Naive B cell (primary cell): ENCODE data around the gene SEL1L2. TPM values are rescaled to one million over a fixed set of nuclear protein-coding genes. Genes with fewer than 3 reads are reported as not detected.
A peak's percentile ranks its signal among the peaks of the same experiment; 100 is the strongest.
"Not testable (repeated sequence)": the region's sequence is repeated elsewhere in the genome, so short reads cannot be mapped to it uniquely, and the experiment has no call there.

Experiments
- ATAC-seq, 2 donors: fragments of 150-1000 bp; cut with Tn5 transposase; 2 replicates each; pipeline ENCODE4 v1.10.0; 2021; ENCODE audit warnings: low read depth in 2 of 2, mild to moderate bottlenecking in 2 of 2, moderate library complexity in 2 of 2
- DNase-seq: peaks from one replicate; pipeline ENCODE4 v3.0.0; 2022
- H3K27ac Mint-ChIP-seq, 6 donors: one replicate each; pipeline ENCODE4 v1.8.0; 2020 to 2022; ENCODE audit warnings: mild to moderate bottlenecking in 6 of 6, mixed read lengths in 6 of 6, moderate library complexity in 5 of 6, inconsistent platforms in 2 of 6
- H3K27me3 Mint-ChIP-seq, 3 donors: one replicate each; pipeline ENCODE4 v1.8.0; 2021 to 2022; ENCODE audit warnings: mixed read lengths in 3 of 3, mild to moderate bottlenecking in 1 of 3
- H3K36me3 Mint-ChIP-seq, 2 donors: one replicate each; pipeline ENCODE4 v1.8.0; 2020 to 2022; ENCODE audit warnings: mixed read lengths in 2 of 2, inconsistent platforms in 1 of 2, mild to moderate bottlenecking in 1 of 2
- H3K4me1 Mint-ChIP-seq, 3 donors: one replicate each; pipeline ENCODE4 v1.8.0; 2020 to 2022; ENCODE audit warnings: mixed read lengths in 3 of 3, inconsistent platforms in 1 of 3, mild to moderate bottlenecking in 1 of 3, moderate library complexity in 1 of 3
- H3K4me3 Mint-ChIP-seq, 8 donors: one replicate each; pipeline ENCODE4 v1.8.0; 2020 to 2022; ENCODE audit warnings: mild to moderate bottlenecking in 8 of 8, mixed read lengths in 8 of 8, moderate library complexity in 8 of 8, inconsistent platforms in 2 of 8
- H3K9me3 Mint-ChIP-seq, 7 donors: one replicate each; pipeline ENCODE4 v1.8.0; 2020 to 2022; ENCODE audit warnings: mixed read lengths in 7 of 7, mild to moderate bottlenecking in 5 of 7, inconsistent platforms in 2 of 7, moderate library complexity in 1 of 7
- polyA plus RNA-seq, 6 donors: library from polyadenylated mRNA; unstranded; fragments of 300-500 nt; fragmentation: Illumina TruSeq; gene quantifications; one replicate each; pipeline ENCODE4 v1.2.3, GENCODE V29; 2021; ENCODE audit warnings: low read depth in 6 of 6

The SEL1L2 gene
- not detected for polyA plus RNA-seq

GRCh38 chr20:13990465-13990864 lies at the start of gene SEL1L2:
TSS of gene SEL1L2 (minus strand) at chr20:13990614. CDS start at chr20:13990534, 80 bp downstream.
- Mint-ChIP-seq H3K27ac (no peak within 1 kb of the TSS), H3K4me3 (no peak within 1 kb of the TSS), H3K27me3 (peaks cover 0 to 16% (median 5%) of the 10 kb centered on the region in 3 donors), H3K4me1 (no peaks in the 10 kb centered on the region), H3K36me3 (peaks cover 6 to 7% of the 10 kb centered on the region in 2 donors), H3K9me3 (peaks cover 7 to 45% (median 17%) of the 10 kb centered on the region in 7 donors)
- no peak for DNase-seq
- no peak for ATAC-seq

- H3K27ac Mint-ChIP-seq: no peak overlapping the region
These were observed 46.2 kb upstream of the SEL1L2 start for GRCh38 chr20:14036567-14036966.

GRCh38 chr20:14033310-14033709 lies 42.9 kb upstream of the SEL1L2 start:
- no peak overlapping the region for H3K27ac Mint-ChIP-seq
- ATAC-seq (no peak), DNase-seq (no peak)
- peaks cover 0 to 3% (median 0%) of the 10 kb centered on the region in 3 donors for H3K27me3 Mint-ChIP-seq
- no peaks in the 10 kb centered on the region for H3K4me1 Mint-ChIP-seq
- no peak overlapping the region for H3K4me3 Mint-ChIP-seq
- peaks cover 0 to 5% (median 0%) of the 10 kb centered on the region in 7 donors for H3K9me3 Mint-ChIP-seq
- no peaks in the 10 kb centered on the region for H3K36me3 Mint-ChIP-seq

More at GRCh38 chr20:14036567-14036966, 46.2 kb upstream of the SEL1L2 start:
- no peak for ATAC-seq
- H3K4me3 Mint-ChIP-seq: no peak overlapping the region
- peaks cover 0 to under 1% (median 0%) of the 10 kb centered on the region in 3 donors for H3K27me3 Mint-ChIP-seq
- no peaks in the 10 kb centered on the region for H3K36me3 Mint-ChIP-seq
- H3K4me1 Mint-ChIP-seq: no peaks in the 10 kb centered on the region
- DNase-seq: no peak
- peaks cover 0 to 3% (median 0%) of the 10 kb centered on the region in 7 donors for H3K9me3 Mint-ChIP-seq

GRCh38 chr20:14030991-14031390 lies 40.6 kb upstream of the SEL1L2 start:
- H3K9me3 Mint-ChIP-seq: peaks cover 0 to 8% (median 5%) of the 10 kb centered on the region in 7 donors
- ATAC-seq: no peak

GRCh38 chr20:14012671-14013070 lies 22.3 kb upstream of the SEL1L2 start:
- no peak for DNase-seq
- H3K4me3 Mint-ChIP-seq: no peak overlapping the region
- no peaks in the 10 kb centered on the region for H3K27me3 Mint-ChIP-seq
- H3K36me3 Mint-ChIP-seq: peaks cover 0 to 2% of the 10 kb centered on the region in 2 donors
- no peak for ATAC-seq
- H3K9me3 Mint-ChIP-seq: peaks cover 4 to 27% (median 10%) of the 10 kb centered on the region in 7 donors
- no peaks in the 10 kb centered on the region for H3K4me1 Mint-ChIP-seq
- no peak overlapping the region for H3K27ac Mint-ChIP-seq

More at GRCh38 chr20:14030991-14031390, 40.6 kb upstream of the SEL1L2 start:
- Mint-ChIP-seq H3K4me3 (no peak overlapping the region), H3K27me3 (peaks cover 0 to 3% (median 0%) of the 10 kb centered on the region in 3 donors), H3K27ac (no peak overlapping the region), H3K36me3 (no peaks in the 10 kb centered on the region), H3K4me1 (no peaks in the 10 kb centered on the region)
- DNase-seq: no peak

- Mint-ChIP-seq H3K9me3 (peaks cover 3 to 15% (median 7%) of the 10 kb centered on the region in 7 donors), H3K4me3 (no peak overlapping the region), H3K4me1 (no peaks in the 10 kb centered on the region), H3K36me3 (no peaks in the 10 kb centered on the region), H3K27me3 (no peaks in the 10 kb centered on the region), H3K27ac (no peak overlapping the region)
- DNase-seq: no peak
- no peak for ATAC-seq
These were observed 18.8 kb upstream of the SEL1L2 start for GRCh38 chr20:14009208-14009607.

GRCh38 chr20:14005996-14006395 lies 15.6 kb upstream of the SEL1L2 start:
- Mint-ChIP-seq H3K27ac (no peak overlapping the region), H3K4me1 (no peaks in the 10 kb centered on the region), H3K9me3 (peaks cover 0 to 7% (median 4%) of the 10 kb centered on the region in 7 donors), H3K4me3 (no peak overlapping the region), H3K36me3 (no peaks in the 10 kb centered on the region), H3K27me3 (peaks cover 0 to 4% (median 0%) of the 10 kb centered on the region in 3 donors)
- DNase-seq (no peak), ATAC-seq (no peak)

GRCh38 chr20:14000917-14001316 lies 10.5 kb upstream of the SEL1L2 start:
- peak overlapping the region in 1 of 6 donors; percentile 8 for H3K27ac Mint-ChIP-seq
- H3K36me3 Mint-ChIP-seq: peaks cover 0 to 10% of the 10 kb centered on the region in 2 donors
- peaks cover 24 to 28% (median 27%) of the 10 kb centered on the region in 3 donors for H3K27me3 Mint-ChIP-seq
- ATAC-seq (no peak), DNase-seq (no peak)
- H3K9me3 Mint-ChIP-seq: peaks cover 0 to 9% (median 5%) of the 10 kb centered on the region in 7 donors
- H3K4me3 Mint-ChIP-seq: no peak overlapping the region
- H3K4me1 Mint-ChIP-seq: peaks cover 6 to 9% (median 9%) of the 10 kb centered on the region in 3 donors

GRCh38 chr20:13996265-13996664 lies 5.9 kb upstream of the SEL1L2 start:
- Mint-ChIP-seq H3K9me3 (peaks cover 3 to 41% (median 22%) of the 10 kb centered on the region in 7 donors), H3K27ac (no peak overlapping the region), H3K36me3 (peaks cover 6 to 19% of the 10 kb centered on the region in 2 donors), H3K27me3 (peaks cover 25 to 35% (median 34%) of the 10 kb centered on the region in 3 donors), H3K4me3 (peak overlapping the region; percentile 63 to 84 (median 74)), H3K4me1 (peaks cover 6 to 9% (median 9%) of the 10 kb centered on the region in 3 donors)
- no peak for ATAC-seq
- no peak for DNase-seq

- peaks cover 6 to 19% of the 10 kb centered on the region in 2 donors for H3K36me3 Mint-ChIP-seq
- peak overlapping the region in 4 of 8 donors; percentile 63 to 74 (median 73) for H3K4me3 Mint-ChIP-seq
- H3K4me1 Mint-ChIP-seq: peaks cover 6 to 9% (median 9%) of the 10 kb centered on the region in 3 donors
- H3K27ac Mint-ChIP-seq: no peak overlapping the region
- H3K9me3 Mint-ChIP-seq: peaks cover 3 to 41% (median 22%) of the 10 kb centered on the region in 7 donors
- ATAC-seq: no peak
- peaks cover 25 to 35% (median 34%) of the 10 kb centered on the region in 3 donors for H3K27me3 Mint-ChIP-seq
- no peak for DNase-seq
These were observed 5.4 kb upstream of the SEL1L2 start for GRCh38 chr20:13995841-13996240.

GRCh38 chr20:13995086-13995665 lies 4.8 kb upstream of the SEL1L2 start, which contains the start of gene MACROD2:
TSS of gene MACROD2 (plus strand) at chr20:13995516.
- Mint-ChIP-seq H3K27ac (no peak within 1 kb of the TSS), H3K4me3 (peak within 1 kb of the TSS; percentile 63 to 84 (median 74)), H3K27me3 (peaks cover 24 to 33% (median 32%) of the 10 kb centered on the region in 3 donors), H3K4me1 (peaks cover 6 to 9% (median 9%) of the 10 kb centered on the region in 3 donors), H3K9me3 (peaks cover 3 to 41% (median 22%) of the 10 kb centered on the region in 7 donors), H3K36me3 (peaks cover 6 to 19% of the 10 kb centered on the region in 2 donors)
- DNase-seq (no peak), ATAC-seq (peak in 1 of 2 donors; percentile 35)

GRCh38 chr20:13991955-13992354 lies 1.5 kb upstream of the SEL1L2 start:
- not testable (repeated sequence) for H3K4me3 Mint-ChIP-seq, ATAC-seq, H3K4me1 Mint-ChIP-seq, H3K27ac Mint-ChIP-seq, DNase-seq
- Mint-ChIP-seq H3K9me3 (peaks cover 3 to 45% (median 23%) of the 10 kb centered on the region in 7 donors), H3K27me3 (peaks cover 11 to 25% (median 17%) of the 10 kb centered on the region in 3 donors), H3K36me3 (peaks cover 6 to 19% of the 10 kb centered on the region in 2 donors)

- Mint-ChIP-seq H3K4me3 (no peak overlapping the region), H3K36me3 (peaks cover 6 to 13% of the 10 kb centered on the region in 2 donors), H3K27ac (no peak overlapping the region), H3K4me1 (peaks cover 3 to 4% (median 4%) of the 10 kb centered on the region in 3 donors), H3K27me3 (peaks cover 5 to 19% (median 11%) of the 10 kb centered on the region in 3 donors), H3K9me3 (peaks cover 5 to 45% (median 20%) of the 10 kb centered on the region in 7 donors)
- DNase-seq (no peak), ATAC-seq (no peak)
These were observed 897 bp upstream of the SEL1L2 start for GRCh38 chr20:13991311-13991710.

GRCh38 chr20:13984211-13984610 lies 6.2 kb downstream of the SEL1L2 start:
- ATAC-seq (no peak), DNase-seq (no peak)
- H3K4me3 Mint-ChIP-seq: no peak overlapping the region
- H3K9me3 Mint-ChIP-seq: peaks cover 0 to 11% (median 3%) of the 10 kb centered on the region in 7 donors
- no peak overlapping the region for H3K27ac Mint-ChIP-seq
- H3K4me1 Mint-ChIP-seq: no peaks in the 10 kb centered on the region
- H3K36me3 Mint-ChIP-seq: no peaks in the 10 kb centered on the region
- peaks cover 0 to 1% (median 0%) of the 10 kb centered on the region in 3 donors for H3K27me3 Mint-ChIP-seq
